K562 (cell line): ENCODE measurements around the gene SNRPD2. TPM values are rescaled to one million over a fixed set of nuclear protein-coding genes. Genes with fewer than 3 reads are reported as not detected.

ENCODE experiments used
- ATAC-seq: fragments of 200-7000 bp; cut with Tn5 transposase; 3 replicates; pipeline ENCODE4 v1.9.1; 2020; ENCODE audit warnings: moderate library complexity
- BruUV-seq: library from RNA; stranded (reverse); fragments of 400-500 nt; replicated peaks from 2 replicates; lab custom pipeline; 2021; lab: Mats Ljungman, UMichigan
- CTCF ChIA-PET: fragments of 300-600 bp; formaldehyde crosslinking; extraction: SDS; loops from one replicate; lab custom pipeline; 2021; ENCODE audit warnings: low intra/inter-chr PET ratio; lab: Yijun Ruan, JAX
- POLR2A ChIA-PET: fragments of 300-600, 350-650 bp; sonication (Branson Sonifier 250); formaldehyde crosslinking; extraction: SDS; loops from one replicate; lab custom pipeline; 2021; ENCODE audit warnings: antibody characterized with exemption, inconsistent platforms; lab: Yijun Ruan, JAX
- DNase-seq, 4 experiments: peaks; one replicate each; pipeline versions ENCODE4 v3.0.0 to v3.0.0-alpha.2; 2011 to 2018; ENCODE audit warnings: low spot score in 3 of 4, mixed read lengths in 3 of 4; ENCODE audit errors: extremely low read depth in 1 of 4
- FAIRE-seq: peaks from 2 replicates; lab custom pipeline; 2011; peaks lifted over from hg19 to GRCh38; lab: Jason Lieb, UNC
- H2AFZ ChIP-seq: 2 replicates; pipeline ENCODE4 v1.6.0; 2011; ENCODE audit warnings: low read depth, low read length, control low read depth, inconsistent platforms
- H3K27ac ChIP-seq: fragments of 200-600 bp; 3 replicates; pipeline ENCODE4 v1.8.0; 2011; ENCODE audit warnings: low read depth, mild to moderate bottlenecking, control low read depth, inconsistent platforms, low read length, moderate library complexity, mixed read lengths; ENCODE audit errors: extremely low read depth
- H3K27me3 ChIP-seq, 2 experiments: fragments of 300-600 bp in 1 of 2; 2 replicates in 1 of 2; 3 replicates in 1 of 2; pipeline versions ENCODE4 v1.6.0 to v1.8.0; 2011; ENCODE audit warnings: inconsistent platforms in 2 of 2, low read length in 2 of 2, mild to moderate bottlenecking in 1 of 2, mixed read lengths in 1 of 2, moderate library complexity in 1 of 2; ENCODE audit not compliant: control insufficient read depth in 2 of 2, insufficient read depth in 2 of 2
- H3K36me3 ChIP-seq: fragments of 300-600 bp; 3 replicates; pipeline ENCODE4 v1.8.0; 2011; ENCODE audit warnings: mild to moderate bottlenecking, low read length, inconsistent platforms; ENCODE audit not compliant: control insufficient read depth, insufficient read depth
- H3K4me1 ChIP-seq, 2 experiments: fragments of 200-600 bp in 1 of 2; replicated peaks in 1 of 2; 2 replicates in 1 of 2; 3 replicates in 1 of 2; pipeline versions ENCODE4 v1.5.1 to v1.8.0; 2011; ENCODE audit warnings: inconsistent platforms in 2 of 2, low read length in 2 of 2, mild to moderate bottlenecking in 1 of 2, mixed read lengths in 1 of 2, moderate library complexity in 1 of 2; ENCODE audit not compliant: control insufficient read depth in 2 of 2, insufficient read depth in 2 of 2
- H3K4me2 ChIP-seq: 2 replicates; pipeline ENCODE4 v1.6.1; 2011; ENCODE audit warnings: low read length, control low read depth, inconsistent platforms, mixed read lengths; ENCODE audit not compliant: insufficient read depth
- H3K4me3 ChIP-seq: fragments of 200-600 bp; sonication (generic), shearing (Covaris generic); 2 replicates; pipeline ENCODE4 v1.5.1; 2016; ENCODE audit warnings: control low read depth, inconsistent platforms
- H3K79me2 ChIP-seq: fragments of 200-600 bp; 3 replicates; pipeline ENCODE4 v1.8.0; 2011; ENCODE audit warnings: low read length, inconsistent platforms; ENCODE audit not compliant: control insufficient read depth, insufficient read depth
- H3K9ac ChIP-seq, 2 experiments: 2 replicates each; pipeline versions ENCODE4 v1.6.0 to v1.6.1; 2011; ENCODE audit warnings: low read depth in 2 of 2, low read length in 2 of 2, control low read depth in 1 of 2, inconsistent platforms in 1 of 2, mild to moderate bottlenecking in 1 of 2, mixed read lengths in 1 of 2; ENCODE audit not compliant: insufficient read depth in 1 of 2
- H3K9me1 ChIP-seq: one replicate; pipeline ENCODE4 v1.6.0; 2011; ENCODE audit warnings: inconsistent platforms, mild to moderate bottlenecking, low read length, moderate library complexity; ENCODE audit not compliant: control insufficient read depth, insufficient read depth
- H3K9me3 ChIP-seq: replicated peaks from 2 replicates; pipeline ENCODE4 v1.5.1; 2011; ENCODE audit warnings: low read depth, low read length, inconsistent platforms; ENCODE audit not compliant: control insufficient read depth, insufficient read depth
- H4K20me1 ChIP-seq: replicated peaks from 2 replicates; pipeline ENCODE4 v1.6.1; 2011; ENCODE audit warnings: low read length, inconsistent platforms, mixed read lengths; ENCODE audit not compliant: control insufficient read depth, insufficient read depth
- ATF2 ChIP-seq: sonication (generic); formaldehyde crosslinking; IDR thresholded peaks from 2 replicates; pipeline ENCODE4 v1.8.1; 2022; ENCODE audit warnings: missing genetic modification reagents
- ATF4 ChIP-seq: fragments of 450-650 bp; formaldehyde crosslinking; IDR thresholded peaks from 2 replicates; pipeline ENCODE4 v1.4.0; 2022; ENCODE audit warnings: mild to moderate bottlenecking, moderate library complexity
- KAT2B ChIP-seq: IDR thresholded peaks from one replicate; pipeline ENCODE4 v1.6.1; 2012; ENCODE audit warnings: low read depth, mild to moderate bottlenecking, control low read depth, inconsistent platforms, low read length, moderate library complexity
- NCOA4 ChIP-seq: fragments of 450-650 bp; IDR thresholded peaks from 2 replicates; pipeline ENCODE4 v1.6.1; 2018; ENCODE audit warnings: mild to moderate bottlenecking; ENCODE audit not compliant: partially characterized antibody
- NFE2 ChIP-seq: IDR thresholded peaks from 2 replicates; pipeline ENCODE4 v1.6.1; 2014; ENCODE audit warnings: antibody characterized with exemption, low read depth
- PURB ChIP-seq: sonication (generic); formaldehyde crosslinking; IDR thresholded peaks from 2 replicates; pipeline ENCODE4 v1.9.0; 2021; ENCODE audit warnings: low read depth, mild to moderate bottlenecking, missing genetic modification reagents
- SRSF1 ChIP-seq: fragments of 200-400 bp; formaldehyde crosslinking; IDR thresholded peaks from 2 replicates; pipeline ENCODE4 v1.6.1; 2017; ENCODE audit warnings: mild to moderate bottlenecking, low read depth, low read length, moderate library complexity
- SRSF3 ChIP-seq: fragments of 200-400 bp; formaldehyde crosslinking; IDR thresholded peaks from 2 replicates; pipeline ENCODE4 v1.6.1; 2016; ENCODE audit warnings: mild to moderate bottlenecking, low read length, moderate library complexity; ENCODE audit not compliant: insufficient read depth
- TSHZ1 ChIP-seq: fragments of 250-450 bp; sonication (Bioruptor Pico); IDR thresholded peaks from 2 replicates; pipeline ENCODE4 v1.4.0; 2020; ENCODE audit warnings: mild to moderate bottlenecking, moderate library complexity
- ZNF609 ChIP-seq: sonication (generic); formaldehyde crosslinking; IDR thresholded peaks from 2 replicates; pipeline ENCODE4 v1.8.1; 2023; ENCODE audit warnings: missing genetic modification reagents, mild to moderate bottlenecking, borderline replicate concordance
- WGBS: fragments of 100-300 bp; shearing (Covaris generic); methylation state at CpG from one replicate; pipeline ENCODE4 v1.1.6; 2016; ENCODE audit warnings: low coverage, mixed read lengths; ENCODE audit not compliant: insufficient coverage; ENCODE audit errors: missing lambda C conversion rate; 5-methylcytosine and 5-hydroxymethylcytosine counted together
- in situ Hi-C: fragments of 300-500 bp; cut with MboI; formaldehyde crosslinking; loops from 4 replicates; pipeline ENCODE4 v1.15.0; 2018; ENCODE audit warnings: inconsistent platforms, mixed read lengths
- intact Hi-C: fragments of 100-400 bp; cut with micrococcal nuclease; formaldehyde crosslinking; loops from 2 replicates; pipeline ENCODE4 v1.14.2; 2022
- polyA plus RNA-seq, 8 experiments: library from polyadenylated mRNA; depleted of rRNA in 4 of 8; stranded (reverse) in 5 of 8; unstranded in 3 of 8; fragments of >200 nt; fragmentation: Nextera tagmentation in 2 of 8; fragmentation: Illumina TruSeq in 1 of 8; extraction: Ambion mirVana in 2 of 8; extraction: Trizol in 1 of 8; gene quantifications; 2 replicates each; pipeline versions ENCODE4 v1.2.1 to v1.2.3, GENCODE V29; 2011 to 2014; ENCODE audit warnings: inconsistent platforms in 1 of 8, missing spikeins in 1 of 8
- total RNA-seq, 7 experiments: library from RNA; depleted of rRNA in 6 of 7; stranded (reverse); fragments of >200 nt in 6 of 7; fragmentation: Illumina TruSeq in 2 of 7; extraction: Trizol in 2 of 7; gene quantifications; 2 replicates each; pipeline versions ENCODE4 v1.2.1 to v1.2.3, GENCODE V29; 2011 to 2021; ENCODE audit warnings: low replicate concordance in 1 of 7

The SNRPD2 gene
- total and polyA plus RNA-seq, 9 of the 15 experiments (the other 6 are each of a cell fraction or from before 2014, with no cell fraction given), result 728 to 4,411 (median 1,029) TPM

GRCh38 chr19:45729800-45730290 lies 38.1 kb upstream of the SNRPD2 start:
- H3K9me1 ChIP-seq, result no peaks in the 10 kb centered on the region
- peak overlapping the region; percentile 96 for H3K4me2 ChIP-seq
- H4K20me1 ChIP-seq, result peaks cover 5% of the 10 kb centered on the region; the same call in 1 of the 2 replicates
- H3K4me3 ChIP-seq, result peak overlapping the region; percentile 88
- peak; percentile 70 for FAIRE-seq
- BruUV-seq, result TSS peak; percentile 68
- peaks cover 13 to 38% of the 10 kb centered on the region in 2 experiments for H3K4me1 ChIP-seq
- no peaks in the 10 kb centered on the region for H3K9me3 ChIP-seq
- in situ Hi-C loops (no loop called here), intact Hi-C loops (no loop called here)
- H3K36me3 ChIP-seq, result peaks cover 11% of the 10 kb centered on the region; the same call in 1 of the 3 replicates
- 3% methylated on average over 10 of the region's 10 CpGs for WGBS
- H3K9ac ChIP-seq, result peak overlapping the region; percentile 87 to 95
- no peak; the same call in none of the 3 replicates for ATAC-seq
- H3K27ac ChIP-seq, result peak overlapping the region; percentile 74
- POLR2A ChIA-PET, result interaction anchor here (0.8 to 2.2 kb wide), 5 partner anchors 9 to 28 kb away, joined by 3 to 18 read pairs (median 6); no protein-coding TSS in a partner anchor
- CTCF ChIA-PET, result no interaction called here
- H2AFZ ChIP-seq, result no peak overlapping the region
- no peak for DNase-seq
- peaks cover 59% of the 10 kb centered on the region for H3K79me2 ChIP-seq
- no peaks in the 10 kb centered on the region for H3K27me3 ChIP-seq
- TF ChIP-seq NCOA4 (no peak), ATF2 (no peak), KAT2B (no peak), ZNF609 (CRISPR knock-in tag) (no peak), SRSF1 (no peak), PURB (CRISPR knock-in tag) (no peak), TSHZ1 (CRISPR knock-in tag) (no peak), ATF4 (CRISPR knock-in tag) (no peak), NFE2 (no peak), SRSF3 (no peak)
